Type B pancreatic cell (in vitro differentiated cells): Measurements from ENCODE around the gene SLC28A2. TPM values are rescaled to one million over a fixed set of nuclear protein-coding genes. Genes with fewer than 3 reads are reported as not detected.
"Not testable (repeated sequence)": the region's sequence is repeated elsewhere in the genome, so short reads cannot be mapped to it uniquely, and the experiment has no call there.

Source experiments
- DNase-seq: peaks from one replicate; pipeline ENCODE4 v3.0.0; 2021; ENCODE audit warnings: mixed read lengths; ENCODE audit not compliant: unreplicated experiment; ENCODE audit errors: extremely low spot score
- H3K27ac Mint-ChIP-seq: 2 replicates; pipeline ENCODE4 v1.8.0; 2021; ENCODE audit warnings: mild to moderate bottlenecking, mixed read lengths
- H3K27me3 Mint-ChIP-seq: 2 replicates; pipeline ENCODE4 v1.8.0; 2021; ENCODE audit warnings: mixed read lengths
- H3K36me3 Mint-ChIP-seq: 2 replicates; pipeline ENCODE4 v1.8.0; 2021; ENCODE audit warnings: mixed read lengths
- H3K4me1 Mint-ChIP-seq: one replicate; pipeline ENCODE4 v1.8.0; 2021; ENCODE audit warnings: mixed read lengths; ENCODE audit not compliant: unreplicated experiment
- H3K4me3 Mint-ChIP-seq: 2 replicates; pipeline ENCODE4 v1.8.0; 2021; ENCODE audit warnings: mild to moderate bottlenecking, mixed read lengths
- H3K9me3 Mint-ChIP-seq: 2 replicates; pipeline ENCODE4 v1.8.0; 2021; ENCODE audit warnings: mixed read lengths
- CTCF ChIP-seq: fragments of 200-600 bp; sonication (generic); conservative IDR thresholded peaks from 2 replicates; pipeline ENCODE4 v1.5.0; 2021; ENCODE audit warnings: antibody characterized with exemption, mild to moderate bottlenecking
- total RNA-seq: library from RNA; stranded (reverse); gene quantifications from 2 replicates; pipeline ENCODE4 v1.2.1, GENCODE V29; 2021; ENCODE audit warnings: low replicate concordance

Gene SLC28A2
- total RNA-seq, 1 donor from 2014 or later, result 2.4 TPM

- Mint-ChIP-seq H3K27ac (no peak overlapping the region), H3K27me3 (no peaks in the 10 kb centered on the region), H3K4me1 (no peaks in the 10 kb centered on the region), H3K36me3 (no peaks in the 10 kb centered on the region), H3K9me3 (peaks cover 4% of the 10 kb centered on the region), H3K4me3 (no peak overlapping the region)
- no peak for DNase-seq
- TF ChIP-seq CTCF, result no peak
Measured at GRCh38 chr15:45231132-45231531, 20.9 kb upstream of the SLC28A2 start.

GRCh38 chr15:45231864-45232562 lies 20.0 kb upstream of the SLC28A2 start:
- DNase-seq, result no peak
- no peaks in the 10 kb centered on the region for H3K27me3 Mint-ChIP-seq
- no peak for TF ChIP-seq CTCF
- no peak overlapping the region for H3K27ac Mint-ChIP-seq
- H3K9me3 Mint-ChIP-seq, result peaks cover 11% of the 10 kb centered on the region
- no peaks in the 10 kb centered on the region for H3K36me3 Mint-ChIP-seq
- no peak overlapping the region for H3K4me3 Mint-ChIP-seq
- peaks cover 2% of the 10 kb centered on the region for H3K4me1 Mint-ChIP-seq

GRCh38 chr15:45234562-45235235 lies 17.3 kb upstream of the SLC28A2 start:
- Mint-ChIP-seq H3K27ac (no peak overlapping the region), H3K36me3 (no peaks in the 10 kb centered on the region), H3K9me3 (peaks cover 14% of the 10 kb centered on the region), H3K4me1 (peaks cover 5% of the 10 kb centered on the region), H3K27me3 (no peaks in the 10 kb centered on the region), H3K4me3 (no peak overlapping the region)
- no peak for TF ChIP-seq CTCF
- DNase-seq, result no peak

GRCh38 chr15:45236806-45237205 lies 15.2 kb upstream of the SLC28A2 start:
- H3K4me1 Mint-ChIP-seq, H3K27me3 Mint-ChIP-seq, DNase-seq, H3K36me3 Mint-ChIP-seq, H3K27ac Mint-ChIP-seq: not testable (repeated sequence)
- H3K4me3 Mint-ChIP-seq, result peak overlapping the region; percentile 15
- H3K9me3 Mint-ChIP-seq, result peaks cover 20% of the 10 kb centered on the region

GRCh38 chr15:45242289-45242688 lies 9.7 kb upstream of the SLC28A2 start:
- H3K4me3 Mint-ChIP-seq, result no peak overlapping the region
- peaks cover 19% of the 10 kb centered on the region for H3K9me3 Mint-ChIP-seq
- no peaks in the 10 kb centered on the region for H3K36me3 Mint-ChIP-seq
- no peaks in the 10 kb centered on the region for H3K27me3 Mint-ChIP-seq
- DNase-seq, result no peak
- peaks cover under 1% of the 10 kb centered on the region for H3K4me1 Mint-ChIP-seq
- no peak overlapping the region for H3K27ac Mint-ChIP-seq
- TF ChIP-seq CTCF, result no peak

- no peak for TF ChIP-seq CTCF
- Mint-ChIP-seq H3K4me3 (no peak overlapping the region), H3K27ac (no peak overlapping the region), H3K27me3 (no peaks in the 10 kb centered on the region), H3K4me1 (no peaks in the 10 kb centered on the region), H3K36me3 (no peaks in the 10 kb centered on the region), H3K9me3 (peaks cover 5% of the 10 kb centered on the region)
- no peak for DNase-seq
Measured at GRCh38 chr15:45249125-45249780, 2.8 kb upstream of the SLC28A2 start.
